GM19395 (cell line): ENCODE results near the gene ZNF223.

Experiments used
- ATAC-seq: cut with Tn5 transposase; IDR thresholded peaks from one replicate; pipeline ENCODE4 v1.9.1; 2021; ENCODE audit warnings: mild to moderate bottlenecking, moderate library complexity; ENCODE audit not compliant: unreplicated experiment

The ZNF223 gene

GRCh38 chr19:44071824-44072542 is 20.1 kb downstream of the ZNF223 start, which contains the start of gene ZNF284:
Gene ZNF284, plus strand, starts transcription at chr19:44072159. Its CDS starts 4,231 bp downstream, at chr19:44076390.
- ATAC-seq = peak; percentile 95

DNA sequence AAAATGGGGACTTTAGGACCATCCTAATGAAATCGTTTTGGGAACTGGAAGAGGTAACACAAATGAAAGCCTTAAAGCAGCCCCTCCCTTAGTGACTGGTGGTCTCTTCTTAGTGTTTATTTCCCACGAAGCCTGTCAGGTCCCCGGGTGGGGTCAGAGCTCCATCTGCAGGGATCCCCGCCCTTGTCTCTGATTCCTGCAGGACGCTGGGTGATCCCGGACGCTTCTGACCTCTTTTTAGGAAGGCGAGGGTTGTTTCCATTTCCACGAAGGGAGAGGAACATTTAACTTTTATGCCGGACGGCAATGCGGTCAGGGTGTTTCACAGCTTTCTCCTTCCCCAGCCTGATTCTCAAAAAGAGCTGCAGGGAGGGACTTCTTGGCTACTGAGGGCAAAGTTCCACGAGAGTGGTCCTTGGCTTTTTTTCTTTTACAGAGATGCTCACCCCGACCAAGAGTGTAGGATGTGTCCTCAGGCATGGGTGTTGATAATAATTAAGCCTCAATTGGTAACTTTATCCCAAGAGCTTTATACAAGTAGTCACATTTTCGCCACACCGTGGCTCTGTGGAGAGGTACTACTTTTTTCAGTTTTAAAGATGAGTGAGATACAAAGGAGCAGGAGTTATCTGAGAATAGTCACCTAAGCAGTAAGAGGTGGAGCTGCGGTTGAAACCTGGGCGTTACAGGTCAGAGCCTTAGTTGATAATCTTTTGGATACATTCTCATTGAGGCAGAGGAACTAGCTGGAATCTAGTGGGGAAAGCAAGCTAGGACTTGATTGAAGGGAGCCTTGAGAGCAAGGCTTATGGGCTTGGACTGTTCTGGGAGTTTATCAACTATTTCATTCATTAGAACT is 20.9 kb downstream of the ZNF223 start:
- peak; percentile 11 for ATAC-seq

DNA sequence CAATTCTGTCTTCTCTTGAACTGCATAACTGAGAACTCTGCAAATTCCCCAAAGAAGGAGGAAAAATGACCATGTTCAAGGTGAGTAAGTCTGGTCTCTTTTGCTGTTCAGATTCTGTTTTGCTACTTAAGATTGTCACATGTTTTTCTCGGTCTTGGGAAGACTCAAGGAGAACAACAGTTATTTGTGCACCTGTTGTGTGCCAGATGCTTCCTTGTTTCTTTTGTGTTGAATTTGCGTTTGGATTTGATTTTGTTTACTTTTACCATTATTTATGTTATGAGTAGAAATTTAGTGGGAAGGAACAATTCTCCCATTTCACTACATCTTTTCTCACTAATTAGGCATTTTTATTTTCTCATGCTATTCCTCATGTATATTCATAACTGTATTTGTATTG is 24.5 kb downstream of the ZNF223 start:
- no peak for ATAC-seq

- ATAC-seq = no peak
Measured at GRCh38 chr19:44092108-44092507, 40.3 kb downstream of the ZNF223 start.

GRCh38 chr19:44093931-44094765 is 42.3 kb downstream of the ZNF223 start, which contains the start of gene ZNF224:
Gene ZNF224, plus strand, starts transcription at chr19:44094361. Its CDS starts 3,513 bp downstream, at chr19:44097874.
- ATAC-seq = peak; percentile 90

- no peak for ATAC-seq
Measured at GRCh38 chr19:44107751-44108150, 55.9 kb downstream of the ZNF223 start.

- ATAC-seq = no peak
Measured at GRCh38 chr19:44109458-44109857, 57.6 kb downstream of the ZNF223 start.

DNA sequence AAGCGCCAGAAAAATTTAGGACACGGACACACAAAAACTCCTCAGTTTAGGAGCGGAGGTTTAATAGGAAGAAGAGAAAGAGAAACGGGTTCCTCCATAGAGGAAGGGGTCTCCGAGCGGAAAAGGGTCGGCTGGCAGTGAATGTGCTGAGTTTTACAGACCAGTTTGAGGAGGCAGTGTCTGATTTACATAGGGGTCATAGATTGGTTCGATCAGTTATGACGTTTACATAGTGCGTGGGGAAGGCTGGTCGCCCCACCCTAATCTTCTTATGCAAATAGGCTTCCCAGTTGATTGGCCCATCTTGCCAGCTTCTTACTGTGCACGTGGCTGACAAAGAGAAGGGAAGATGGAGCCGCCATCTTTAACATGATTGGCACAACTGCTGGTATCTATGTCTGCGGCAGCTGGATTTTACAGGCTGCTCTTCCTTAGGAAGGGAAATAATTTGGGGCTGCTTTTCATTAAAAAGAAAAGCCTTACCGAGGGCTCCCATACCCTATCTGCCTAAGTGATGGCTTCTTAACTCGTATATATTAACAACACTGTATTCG is 60.2 kb downstream of the ZNF223 start:
- ATAC-seq = no peak

- ATAC-seq = peak; percentile 28
Measured at GRCh38 chr19:44112802-44113137, 60.9 kb downstream of the ZNF223 start.

DNA sequence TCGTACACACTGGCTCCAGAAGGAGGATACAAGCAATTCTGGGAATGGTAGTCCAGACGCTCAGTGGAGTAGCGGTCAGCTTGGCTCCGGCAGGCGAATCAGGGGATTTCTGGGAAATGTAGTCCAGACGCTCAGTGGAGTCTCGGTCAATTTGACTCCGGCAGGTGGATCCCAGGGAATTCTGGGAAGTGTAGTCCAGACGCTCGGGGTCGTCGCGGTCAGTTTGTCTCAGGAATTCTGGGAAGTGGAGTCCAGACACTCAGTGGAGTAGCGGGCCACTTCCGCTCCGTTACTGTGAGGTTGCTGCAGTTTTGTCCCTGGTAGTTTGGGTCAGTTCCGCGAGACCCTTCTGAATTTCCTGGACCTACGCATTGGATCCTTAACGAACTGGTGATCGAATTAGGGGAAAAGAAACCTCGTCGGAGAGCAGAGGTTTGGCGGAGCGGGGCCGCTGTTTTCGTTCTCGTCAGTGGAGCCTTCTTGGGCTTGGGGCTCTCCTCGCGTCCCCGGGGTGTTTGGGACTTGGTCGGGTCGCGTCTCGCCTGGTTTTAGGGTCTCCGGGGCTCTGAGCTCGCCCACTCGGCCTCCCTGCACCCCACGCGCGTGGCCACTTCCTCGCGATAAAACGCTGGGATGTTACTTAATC is 61.4 kb downstream of the ZNF223 start, which contains the start of gene ZNF225:
Gene ZNF225, plus strand, starts transcription at position 262 of the 646 bp plus-strand sequence. CDS start 2,429 bp downstream, outside the sequence.
- peak; percentile 87 for ATAC-seq

GRCh38 chr19:44113784-44114390 is 62.1 kb downstream of the ZNF223 start:
- no peak for ATAC-seq
